ENCODE measurements around the gene ATP1B3.
"Not testable (repeated sequence)": the region's sequence is repeated elsewhere in the genome, so short reads cannot be mapped to it uniquely, and the experiment has no call there.

ATP1B3 gene

GRCh38 chr3:141945726-141946485, 69.5 kb downstream of the ATP1B3 start:
- DNase-seq (ENCODE audit: low spot score) = no peak

GRCh38 chr3:141949399-141949798, 73.0 kb downstream of the ATP1B3 start:
- no peak for DNase-seq (ENCODE audit: low spot score)

DNA sequence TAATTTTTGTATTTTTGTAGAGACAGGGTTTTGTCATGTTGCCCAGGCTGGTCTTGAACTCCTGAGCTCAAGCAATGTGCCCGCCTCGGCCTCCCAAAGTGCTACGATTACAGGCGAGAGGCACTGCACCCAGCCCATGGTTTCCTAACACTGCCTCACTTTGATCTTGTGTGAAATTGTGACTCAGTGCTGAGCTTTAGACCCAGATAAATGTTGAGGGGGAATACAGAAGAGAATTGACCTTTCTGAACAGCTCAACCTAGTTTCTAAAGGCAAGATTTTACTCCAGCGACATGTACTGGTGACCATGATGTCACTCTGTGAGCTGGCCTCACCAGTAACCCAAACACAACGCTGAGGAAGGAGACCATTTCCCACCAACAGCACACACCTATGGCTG, 73.5 kb downstream of the ATP1B3 start:
- no peak for DNase-seq (ENCODE audit: low spot score)

- no peak for DNase-seq (ENCODE audit: low spot score)
These were observed 74.4 kb downstream of the ATP1B3 start for GRCh38 chr3:141950572-141951493.

DNA sequence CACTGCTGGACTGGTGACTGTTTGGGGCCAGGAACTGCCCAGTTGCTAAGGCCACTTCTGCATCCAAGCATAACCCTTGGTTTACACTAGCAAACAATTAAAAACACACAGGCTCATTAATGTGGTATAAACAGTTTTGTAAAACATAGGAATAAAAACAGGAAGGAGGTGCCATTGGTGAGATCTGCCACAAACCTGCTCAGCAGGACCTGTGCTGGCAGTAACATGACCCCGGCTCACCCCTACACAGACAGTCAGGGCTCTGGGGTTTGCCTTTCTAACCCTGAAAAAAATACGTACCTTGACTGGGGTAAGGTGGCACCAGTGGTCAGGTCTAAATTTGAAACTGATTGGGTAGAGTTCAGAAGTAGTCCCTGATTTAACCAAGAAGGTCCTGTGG, 76.2 kb downstream of the ATP1B3 start:
- DNase-seq (ENCODE audit: low spot score) = no peak

GRCh38 chr3:141955175-141955574, 78.7 kb downstream of the ATP1B3 start:
- no peak for DNase-seq (ENCODE audit: low spot score)

DNA sequence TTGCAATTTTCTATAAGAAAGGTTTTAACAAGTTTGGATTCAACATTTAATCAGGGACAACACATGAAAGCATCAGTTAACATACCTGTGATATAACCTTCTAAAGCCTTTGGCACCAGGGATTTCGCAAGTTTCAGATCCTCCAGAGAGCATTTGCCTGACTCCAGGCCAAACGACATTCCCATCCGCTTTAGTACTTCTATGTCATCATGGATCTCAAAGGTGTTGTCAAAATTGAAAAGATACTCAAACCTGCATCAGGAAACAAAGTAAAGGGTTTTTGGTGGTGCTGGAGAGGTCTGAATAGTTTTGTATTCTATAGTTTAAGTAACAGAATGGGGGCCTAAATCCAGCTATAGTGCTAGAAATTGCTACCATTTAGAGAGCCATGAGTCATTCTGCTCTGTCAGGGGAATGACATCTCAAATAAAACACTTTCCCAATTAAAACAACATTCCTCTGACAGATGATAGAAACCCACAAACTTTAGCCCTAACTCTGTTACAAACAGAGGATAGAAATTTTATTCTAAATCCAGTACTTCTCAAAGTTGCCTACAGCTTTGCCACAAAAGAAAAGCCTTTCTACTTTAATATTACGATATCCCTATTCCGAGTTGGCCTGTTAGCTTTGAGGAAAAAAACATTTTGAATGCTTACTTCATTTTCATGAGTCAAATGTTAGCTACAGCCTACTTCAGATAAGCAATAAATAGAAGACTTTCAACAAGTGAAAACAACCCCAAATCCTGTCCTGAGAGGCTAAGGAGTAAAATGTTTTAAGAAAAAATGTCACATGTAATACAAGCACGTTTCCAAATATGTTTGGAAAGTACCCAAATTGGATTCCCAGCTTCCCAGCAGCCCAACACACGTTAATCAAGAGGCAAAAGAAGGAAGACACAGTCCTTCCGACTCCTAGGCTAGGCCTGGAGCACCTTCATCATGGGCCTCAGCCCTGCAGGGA, 83.4 kb downstream of the ATP1B3 start:
- DNase-seq (ENCODE audit: low spot score) = no peak

- DNase-seq (ENCODE audit: low spot score) = no peak
These were observed 84.3 kb downstream of the ATP1B3 start for GRCh38 chr3:141960731-141961130.

DNA sequence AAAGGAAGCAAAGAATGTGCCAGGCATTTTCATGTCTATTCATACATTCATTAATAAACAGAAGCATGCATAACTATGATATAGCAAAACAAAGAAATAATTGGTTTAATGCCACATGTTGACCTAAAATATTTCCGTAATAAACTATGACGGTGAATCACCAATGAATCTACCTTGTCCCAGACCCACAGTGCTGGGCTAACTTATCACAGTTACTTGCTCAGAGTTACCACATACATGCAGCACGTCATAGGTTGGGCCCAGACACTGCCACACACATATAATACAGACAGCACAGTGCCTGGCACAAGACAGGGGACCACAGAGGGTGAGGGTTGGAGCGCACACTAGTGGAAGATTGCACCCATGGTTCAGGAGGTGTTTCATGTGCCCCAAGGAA, 86.9 kb downstream of the ATP1B3 start:
- DNase-seq (ENCODE audit: low spot score) = no peak

DNA sequence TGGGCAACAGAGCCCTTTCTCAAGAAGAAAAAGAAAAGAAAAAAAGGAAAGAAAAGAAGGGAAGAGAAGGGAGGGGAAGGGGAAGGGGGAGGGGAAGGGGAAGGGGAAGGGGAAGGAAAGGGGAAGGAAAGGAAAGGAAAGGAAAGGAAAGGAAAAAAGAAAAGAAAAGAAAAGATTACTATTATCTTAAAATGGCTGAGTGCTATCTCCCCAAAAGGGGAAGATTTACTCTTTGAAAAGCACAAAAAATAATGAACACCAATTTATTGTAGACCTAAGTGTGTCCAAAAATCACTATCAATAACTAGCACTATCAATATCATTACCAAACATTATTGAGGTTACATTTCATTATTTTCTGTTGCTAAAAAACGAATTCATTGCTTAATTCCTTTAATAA, 89.0 kb downstream of the ATP1B3 start:
- DNase-seq (ENCODE audit: low spot score) = no peak

DNA sequence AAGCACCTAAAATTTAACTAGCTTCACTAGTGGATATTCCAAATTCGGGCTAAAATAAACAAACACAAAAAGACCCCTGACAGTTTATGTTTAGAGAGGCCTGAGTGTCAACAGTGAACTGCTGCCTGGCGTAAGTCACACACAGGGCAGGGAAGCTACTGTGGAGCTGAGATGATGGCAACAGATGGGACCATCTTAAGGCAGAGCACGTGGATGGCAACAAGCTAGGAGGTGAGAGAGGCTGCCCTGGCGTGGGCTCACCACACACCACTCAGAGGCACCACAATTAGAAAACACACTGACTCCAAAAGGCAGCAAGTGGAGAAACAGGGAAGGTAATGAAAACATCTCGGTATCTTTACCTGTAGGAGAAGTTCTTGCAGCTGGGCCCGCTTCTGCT, 93.3 kb downstream of the ATP1B3 start:
- DNase-seq (ENCODE audit: low spot score) = no peak

- DNase-seq (ENCODE audit: low spot score) = no peak
These were observed 95.1 kb downstream of the ATP1B3 start for GRCh38 chr3:141971571-141971970.

DNA sequence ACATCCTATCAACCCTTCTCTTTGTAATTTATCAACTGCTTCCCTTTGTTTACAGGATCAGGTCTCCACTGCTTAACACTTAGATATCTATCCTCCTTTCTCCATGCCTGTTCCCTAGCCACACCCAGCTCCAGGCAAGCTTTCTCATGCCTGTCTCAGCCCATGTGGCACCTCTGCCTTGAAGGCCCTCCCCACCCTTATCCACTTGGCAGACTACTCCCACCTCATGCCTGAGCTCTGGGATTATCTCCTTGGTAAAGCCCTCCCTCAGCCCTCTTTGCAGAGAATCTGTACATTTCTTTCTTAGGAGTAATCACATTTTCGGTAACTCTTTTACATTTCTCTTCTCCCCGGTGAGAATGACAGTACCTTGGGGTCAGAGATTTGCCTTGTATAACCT, 96.0 kb downstream of the ATP1B3 start:
- DNase-seq (ENCODE audit: low spot score) = no peak

- not testable (repeated sequence) for DNase-seq (ENCODE audit: low spot score)
These were observed 98.3 kb downstream of the ATP1B3 start for GRCh38 chr3:141974777-141975176.

All from kidney capillary endothelial cell (primary cell).